HG03135 (cell line): ENCODE results near the gene SFXN2.
"Not testable (repeated sequence)": the region's sequence is repeated elsewhere in the genome, so short reads cannot be mapped to it uniquely, and the experiment has no call there.

Source experiments
- ATAC-seq: cut with Tn5 transposase; IDR thresholded peaks from one replicate; pipeline ENCODE4 v1.9.1; 2021; ENCODE audit warnings: mild to moderate bottlenecking, moderate library complexity; ENCODE audit not compliant: unreplicated experiment

SFXN2 gene, protein sequence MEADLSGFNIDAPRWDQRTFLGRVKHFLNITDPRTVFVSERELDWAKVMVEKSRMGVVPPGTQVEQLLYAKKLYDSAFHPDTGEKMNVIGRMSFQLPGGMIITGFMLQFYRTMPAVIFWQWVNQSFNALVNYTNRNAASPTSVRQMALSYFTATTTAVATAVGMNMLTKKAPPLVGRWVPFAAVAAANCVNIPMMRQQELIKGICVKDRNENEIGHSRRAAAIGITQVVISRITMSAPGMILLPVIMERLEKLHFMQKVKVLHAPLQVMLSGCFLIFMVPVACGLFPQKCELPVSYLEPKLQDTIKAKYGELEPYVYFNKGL

DNA sequence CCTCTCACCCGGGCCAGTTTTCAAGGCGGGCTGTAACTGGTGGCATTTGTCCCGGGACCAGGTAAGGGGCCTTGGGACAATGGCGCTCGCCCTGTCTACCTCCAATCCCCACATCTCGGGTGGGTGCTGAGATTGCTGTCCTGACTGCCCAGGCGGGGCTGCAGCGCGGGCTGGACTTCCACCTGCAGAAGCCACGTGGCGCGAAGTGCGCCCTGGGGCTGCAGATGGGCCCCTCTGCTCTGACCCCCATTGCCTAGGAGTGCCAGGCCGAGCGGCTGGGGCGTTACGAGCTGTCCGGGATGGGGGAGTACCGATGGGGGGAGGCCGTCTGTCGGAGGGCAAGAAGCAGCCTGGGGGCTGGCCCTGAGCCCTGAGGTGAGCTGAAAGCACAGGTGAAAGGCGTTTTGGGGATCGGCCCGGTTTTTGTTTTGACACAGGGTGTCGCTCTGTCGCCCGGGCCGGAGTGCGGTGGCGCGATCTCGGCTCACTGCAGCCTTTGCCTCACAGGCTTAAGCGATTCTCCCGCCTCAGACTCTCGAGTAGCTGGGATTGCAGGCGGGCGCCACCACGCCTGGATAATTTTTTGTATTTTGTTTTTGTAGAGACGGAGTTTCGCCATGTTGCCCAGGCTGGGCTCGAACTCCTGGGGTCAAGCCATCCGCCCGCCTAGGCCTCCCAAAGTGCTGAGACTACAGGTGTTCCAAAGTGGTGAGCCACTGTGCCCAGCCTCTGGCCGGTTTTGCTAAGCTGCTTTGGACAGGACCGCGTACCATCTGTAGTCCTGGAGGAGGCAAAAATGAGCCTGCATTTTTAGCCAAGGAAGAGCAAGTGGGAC, at the start of gene SFXN2:
TSS of gene SFXN2 (plus strand) at position 16 of the 835 bp plus-strand sequence. CDS start 12,001 bp downstream, outside the sequence.
- no peak for ATAC-seq

DNA sequence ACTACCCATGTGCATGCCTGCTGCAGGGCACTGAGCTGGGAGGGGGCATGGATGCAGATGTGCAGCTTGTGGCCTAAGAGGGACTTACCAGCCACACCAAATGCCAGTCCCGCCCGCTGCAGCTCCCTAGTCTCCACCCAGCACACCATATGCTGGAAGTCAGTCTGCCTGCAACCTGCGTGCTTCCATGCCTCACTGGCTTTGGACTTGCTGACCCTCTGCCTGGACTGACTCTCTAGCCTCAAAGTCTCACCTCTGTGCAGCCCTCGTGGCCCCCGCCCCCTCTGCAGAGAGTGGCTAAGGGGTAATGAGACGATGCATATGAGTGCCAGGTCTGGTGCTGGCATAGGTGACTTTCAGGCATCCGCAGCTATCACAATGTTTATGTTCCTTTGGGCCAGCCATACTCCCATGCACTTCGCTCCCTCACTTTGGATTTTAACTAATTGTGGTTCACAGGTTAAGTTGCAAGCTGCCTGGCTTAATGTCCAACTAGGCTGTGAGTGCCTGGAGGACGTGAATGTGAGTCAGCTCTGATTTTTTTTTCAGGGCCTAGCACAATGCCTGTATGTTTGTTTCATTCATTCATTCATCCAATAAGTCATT, 48.4 kb upstream of the SFXN2 start:
- no peak for ATAC-seq

DNA sequence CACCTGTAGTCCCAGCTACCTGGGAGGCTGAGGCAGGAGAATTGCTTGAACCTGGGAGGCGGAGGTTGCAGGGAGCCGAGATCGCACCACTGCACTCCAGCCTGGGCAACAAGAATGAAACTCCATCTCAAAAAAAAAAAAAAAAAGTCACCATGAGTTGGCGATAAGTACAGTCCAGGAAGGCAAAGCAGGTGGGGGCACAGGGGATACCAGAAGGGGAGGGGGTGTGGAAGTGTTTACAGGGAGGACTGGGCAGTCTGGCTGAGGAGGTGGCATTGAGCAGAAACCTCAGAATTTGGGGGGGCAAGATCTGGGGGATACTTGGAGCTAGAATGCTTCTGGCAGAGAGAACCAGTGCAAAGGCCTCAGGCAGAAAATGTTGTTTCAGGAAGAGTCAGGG, 47.0 kb upstream of the SFXN2 start:
- ATAC-seq: not testable (repeated sequence)

DNA sequence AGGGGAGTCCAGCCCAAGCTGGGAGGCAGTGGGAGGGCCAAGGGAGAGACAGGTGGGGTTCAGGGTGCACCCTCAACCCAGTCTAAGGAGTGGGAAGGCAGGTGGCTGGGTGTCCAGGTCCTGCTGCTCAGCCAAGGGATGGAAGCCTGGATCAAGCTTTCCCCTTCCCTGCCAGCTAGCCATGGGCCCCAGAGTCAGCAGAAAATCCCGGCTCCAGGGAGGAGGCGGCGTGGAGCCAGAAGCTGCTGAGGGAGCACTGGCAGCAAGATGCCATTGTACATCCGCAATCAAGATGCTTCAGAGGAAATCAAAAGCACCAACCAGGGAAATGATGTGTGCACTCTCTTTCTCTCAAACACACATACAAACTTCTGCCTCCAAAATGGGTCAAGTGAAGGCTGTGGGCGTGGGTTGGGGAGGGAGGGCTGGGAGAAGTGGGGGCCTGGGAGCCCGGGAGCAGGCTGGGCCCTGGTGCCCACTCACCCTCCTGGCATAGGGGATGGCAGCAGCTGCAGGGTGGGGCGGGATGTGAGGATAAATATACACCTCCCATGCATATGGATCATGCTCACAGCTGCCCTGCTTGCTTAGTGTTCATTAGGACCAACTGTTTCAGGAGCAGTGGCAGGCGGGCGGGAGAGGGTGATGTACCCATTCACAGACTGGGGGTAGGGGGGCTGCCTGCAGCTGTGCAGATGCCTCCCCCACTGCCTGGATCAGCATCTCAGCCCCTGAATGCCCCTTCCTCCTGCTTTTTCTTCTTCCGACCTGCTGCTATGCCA, 45.9 kb upstream of the SFXN2 start:
- ATAC-seq: no peak

DNA sequence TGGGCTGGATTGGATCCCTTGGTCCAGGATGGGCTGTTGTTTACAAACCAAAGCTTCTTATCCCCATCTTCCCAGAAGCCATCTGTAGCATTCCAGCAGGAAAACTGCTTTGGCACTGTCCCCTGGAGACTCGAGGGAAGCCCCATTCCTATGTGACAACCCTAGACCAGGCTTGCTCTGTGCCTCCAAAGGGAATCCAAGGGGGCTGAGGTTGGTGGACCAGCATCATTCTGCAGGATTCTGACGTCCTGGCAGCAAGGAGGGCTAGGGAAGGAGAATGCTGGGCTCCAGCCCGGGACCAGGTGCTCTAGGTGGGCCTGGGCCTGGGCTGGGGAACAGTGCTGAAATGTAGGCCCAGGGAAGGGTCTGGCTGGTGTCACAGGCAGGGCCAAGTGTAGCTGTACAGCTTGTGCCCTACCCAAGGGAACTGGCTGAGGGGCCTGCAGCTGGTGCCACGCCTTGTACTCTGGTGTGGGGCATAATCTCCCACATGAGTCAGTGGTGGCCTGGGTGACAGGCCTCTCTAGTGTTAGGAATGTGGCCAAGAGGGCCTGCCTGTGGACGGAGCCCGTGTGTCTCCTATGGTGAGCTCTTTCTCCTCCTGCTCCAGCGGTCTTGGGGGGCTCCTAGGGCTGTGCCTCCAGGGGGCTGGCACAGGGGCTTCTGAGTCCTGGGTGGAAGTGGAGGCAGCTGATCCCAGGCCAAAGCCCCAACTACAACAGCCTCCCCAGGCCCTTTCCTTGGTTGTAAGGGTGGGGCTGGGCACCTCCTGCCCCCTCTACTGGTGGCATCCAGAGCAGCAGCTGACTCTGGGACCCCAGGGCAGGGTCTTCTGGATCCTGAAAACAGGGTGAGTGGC, 45.0 kb upstream of the SFXN2 start:
- ATAC-seq: no peak

DNA sequence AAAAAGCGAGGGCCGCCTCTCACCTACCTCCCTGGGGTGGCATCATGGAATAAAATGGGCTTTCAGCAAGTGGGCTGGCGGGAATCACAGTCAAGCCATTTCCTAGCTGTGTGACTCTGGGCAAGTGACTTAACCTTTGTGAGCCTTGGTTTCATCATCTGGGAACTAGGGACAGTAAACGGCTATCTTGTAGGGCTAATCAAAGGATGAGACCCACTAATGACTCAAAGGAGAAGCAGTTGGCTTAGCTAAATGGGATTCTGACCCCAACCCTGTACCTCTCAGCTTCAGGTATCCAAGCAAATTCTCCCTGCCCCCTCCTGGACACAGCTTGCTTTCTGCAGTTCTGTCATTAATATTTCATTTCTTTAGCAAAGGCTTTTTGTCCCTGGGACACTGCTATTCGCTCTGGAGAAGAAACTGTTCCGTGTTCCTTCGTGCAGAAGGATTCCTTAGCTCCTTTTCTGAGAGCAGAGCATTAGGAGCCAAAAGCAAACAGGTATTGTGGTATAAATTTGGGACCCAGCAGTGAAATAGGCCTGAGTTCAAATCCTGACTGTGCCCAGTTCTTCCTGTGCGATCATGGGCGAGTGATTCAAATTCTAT, 44.3 kb upstream of the SFXN2 start:
- ATAC-seq: no peak

DNA sequence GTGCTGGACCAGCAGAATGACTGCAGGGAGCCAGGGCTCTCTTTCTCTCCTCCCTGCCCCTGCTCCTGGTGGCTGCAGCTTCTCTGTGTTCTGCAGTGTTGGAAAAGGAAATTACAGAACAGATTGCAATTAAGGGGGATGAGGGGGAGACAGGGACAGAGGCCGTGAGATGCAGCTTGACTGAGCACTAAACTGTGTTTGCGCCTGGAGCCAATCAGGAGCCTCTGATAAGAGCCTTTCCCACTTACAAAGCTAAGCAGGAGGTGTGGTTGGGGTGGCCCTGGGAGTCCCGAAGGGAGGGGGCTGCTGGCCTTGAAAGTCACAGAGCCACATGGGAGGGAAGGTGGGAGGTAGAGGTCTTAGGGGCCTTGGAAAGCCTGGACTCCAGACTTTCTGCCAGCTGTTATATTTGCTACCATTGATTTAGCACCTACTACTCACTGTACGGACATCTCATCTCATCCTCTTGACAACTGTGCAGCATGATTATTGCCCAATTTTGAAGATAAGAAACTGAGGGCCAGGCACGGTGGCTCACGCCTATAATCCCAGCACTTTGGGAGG, 43.5 kb upstream of the SFXN2 start:
- no peak for ATAC-seq

DNA sequence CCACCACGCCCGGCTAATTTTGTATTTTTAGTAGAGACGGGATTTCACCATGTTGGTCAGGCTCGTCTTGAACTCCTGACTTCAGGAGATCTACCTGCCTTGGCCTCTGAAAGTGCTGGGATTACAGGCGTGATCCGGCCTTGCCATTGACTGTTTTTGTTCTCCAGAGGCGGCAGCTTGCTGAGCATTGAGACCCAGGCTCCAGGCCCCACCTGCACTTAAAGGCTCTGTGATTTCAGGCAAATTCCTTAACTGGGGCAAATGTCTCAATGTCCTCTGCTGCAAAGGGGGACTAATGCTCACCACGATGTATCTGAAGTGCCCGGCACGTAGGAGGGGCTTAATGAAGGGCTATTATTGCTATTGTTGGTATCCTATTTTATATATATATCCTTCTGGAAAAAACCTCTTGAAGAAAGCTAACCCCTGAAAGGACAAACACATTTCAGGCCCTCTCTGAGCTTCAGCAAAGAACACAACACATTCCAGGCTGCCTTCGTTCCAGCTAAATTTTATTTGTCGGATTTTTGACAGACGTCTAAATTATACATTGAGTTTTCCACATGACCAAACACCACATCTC, 41.1 kb upstream of the SFXN2 start:
- no peak for ATAC-seq

DNA sequence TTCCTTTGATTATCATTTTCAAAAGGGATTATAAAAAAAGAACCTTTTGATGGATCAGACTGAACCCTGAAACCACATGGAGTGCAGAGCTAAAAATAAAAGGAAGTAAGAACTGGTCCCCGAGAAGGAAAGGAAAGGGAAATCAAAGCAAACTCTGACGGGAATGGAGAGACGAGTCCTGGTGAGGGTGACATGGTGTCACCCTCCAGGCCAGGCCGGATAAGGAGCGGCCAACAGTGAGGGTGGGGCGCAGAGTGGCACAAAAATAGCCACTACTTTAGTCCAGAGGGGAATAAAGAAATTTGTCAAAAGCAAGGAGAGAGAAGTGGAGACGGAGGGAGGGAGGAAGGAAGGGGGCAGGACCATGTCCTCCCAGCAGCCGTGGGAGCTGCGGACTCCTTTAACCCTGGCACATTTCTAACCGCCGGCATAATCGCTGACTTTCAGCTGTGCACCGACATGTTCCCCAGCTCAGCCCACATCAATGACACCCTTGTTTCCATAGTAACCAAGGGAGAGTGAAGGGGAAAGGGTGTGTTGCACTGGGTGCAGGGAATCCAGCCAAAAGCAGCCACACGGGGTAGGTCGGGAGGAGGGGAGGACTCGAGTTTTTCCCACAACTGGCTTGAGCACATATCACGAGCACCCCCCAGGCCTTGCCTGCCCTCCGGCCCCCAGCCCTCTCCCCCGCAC, 40.5 kb upstream of the SFXN2 start:
- ATAC-seq: no peak

DNA sequence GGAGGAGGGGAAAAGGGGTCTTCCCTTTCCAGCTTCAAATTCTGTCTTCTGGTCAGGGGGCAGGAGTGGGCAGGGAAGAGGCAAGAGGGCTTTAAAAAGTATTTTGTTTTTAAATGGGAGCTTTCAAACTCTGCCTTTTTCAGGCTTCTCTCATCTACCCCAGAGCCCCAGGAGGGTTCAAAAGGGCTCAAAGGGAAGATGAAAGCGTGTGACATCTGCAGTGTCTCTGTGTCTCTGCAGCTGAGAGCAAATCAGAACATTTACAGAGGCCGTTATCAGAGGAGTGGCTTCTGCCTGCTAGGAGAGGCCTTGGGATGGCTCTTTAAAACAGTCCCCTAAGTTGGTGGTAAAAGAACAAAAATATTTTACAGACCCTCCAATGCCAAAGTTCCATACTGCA, 39.9 kb upstream of the SFXN2 start:
- ATAC-seq: no peak

DNA sequence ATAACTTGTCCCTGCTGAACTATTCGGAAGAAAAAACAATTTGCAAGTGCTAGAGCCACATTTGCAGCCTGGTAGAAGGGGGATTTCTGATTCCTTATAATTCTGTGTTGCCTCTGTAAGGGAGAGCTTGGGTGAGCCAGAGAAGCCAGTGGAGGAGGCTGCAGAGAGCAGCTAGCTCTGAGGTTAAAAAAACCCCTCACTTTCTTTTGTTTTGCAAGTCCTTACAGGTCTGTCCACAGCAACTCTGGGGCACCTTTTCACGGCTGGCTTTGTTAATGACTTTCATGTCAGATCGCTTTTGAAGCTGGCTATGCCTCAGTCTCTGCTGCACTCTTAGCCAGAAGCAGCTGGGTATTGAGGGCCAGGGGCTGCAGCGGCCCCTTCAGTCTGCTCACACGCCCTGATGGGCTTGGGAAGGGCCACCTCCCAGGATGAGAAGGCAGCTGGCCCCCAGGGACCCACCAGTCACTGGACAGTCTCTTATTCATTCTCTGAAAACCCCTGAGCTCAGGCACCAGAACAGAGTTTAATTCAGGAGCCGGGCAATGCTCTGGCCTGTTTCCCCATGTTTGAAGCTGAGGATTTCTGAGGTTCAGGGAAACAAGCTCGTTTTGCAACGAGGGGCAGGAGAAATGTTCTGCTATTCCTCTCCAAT, 39.3 kb upstream of the SFXN2 start:
- ATAC-seq: no peak

DNA sequence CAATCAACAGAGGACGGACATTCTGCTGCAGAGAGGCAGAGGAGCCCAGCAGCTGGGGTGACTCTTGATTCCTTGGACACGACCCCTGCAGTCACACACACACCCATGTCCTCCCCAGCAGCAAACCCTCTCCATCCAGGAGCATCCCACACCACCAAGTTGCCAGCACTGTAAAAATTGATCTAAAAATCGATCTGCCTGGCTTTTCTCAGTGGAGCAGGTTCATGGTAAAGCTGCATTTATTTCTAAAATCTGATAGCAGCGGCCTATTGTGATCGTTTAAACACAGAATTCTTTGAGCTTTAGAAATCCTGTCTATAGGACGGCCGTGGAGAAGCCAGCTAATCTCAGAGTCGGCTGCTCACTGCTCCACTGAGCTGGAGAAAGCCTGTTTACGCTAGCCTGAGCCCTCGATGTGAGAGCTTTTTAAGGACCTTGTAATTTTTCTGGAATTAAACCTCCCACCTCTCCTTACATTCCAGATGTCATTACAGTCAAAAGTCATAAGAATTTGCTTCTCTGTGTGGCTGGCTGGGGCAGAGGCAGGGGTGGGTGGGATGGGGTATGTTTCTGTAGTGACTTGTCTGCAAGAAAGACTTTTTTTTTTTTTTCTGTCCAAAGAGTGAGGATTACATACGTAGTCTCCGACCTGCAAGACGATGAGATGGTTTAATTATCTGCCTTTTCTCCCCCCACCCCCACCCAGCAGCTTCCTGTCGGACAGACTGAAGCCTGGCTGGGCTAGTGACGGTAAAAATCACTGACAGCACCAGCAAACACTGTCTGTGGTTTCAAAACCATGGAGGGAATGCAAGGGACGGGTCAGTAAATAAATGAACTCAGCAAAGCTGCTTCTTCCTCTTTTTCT, 38.5 kb upstream of the SFXN2 start:
- no peak for ATAC-seq

DNA sequence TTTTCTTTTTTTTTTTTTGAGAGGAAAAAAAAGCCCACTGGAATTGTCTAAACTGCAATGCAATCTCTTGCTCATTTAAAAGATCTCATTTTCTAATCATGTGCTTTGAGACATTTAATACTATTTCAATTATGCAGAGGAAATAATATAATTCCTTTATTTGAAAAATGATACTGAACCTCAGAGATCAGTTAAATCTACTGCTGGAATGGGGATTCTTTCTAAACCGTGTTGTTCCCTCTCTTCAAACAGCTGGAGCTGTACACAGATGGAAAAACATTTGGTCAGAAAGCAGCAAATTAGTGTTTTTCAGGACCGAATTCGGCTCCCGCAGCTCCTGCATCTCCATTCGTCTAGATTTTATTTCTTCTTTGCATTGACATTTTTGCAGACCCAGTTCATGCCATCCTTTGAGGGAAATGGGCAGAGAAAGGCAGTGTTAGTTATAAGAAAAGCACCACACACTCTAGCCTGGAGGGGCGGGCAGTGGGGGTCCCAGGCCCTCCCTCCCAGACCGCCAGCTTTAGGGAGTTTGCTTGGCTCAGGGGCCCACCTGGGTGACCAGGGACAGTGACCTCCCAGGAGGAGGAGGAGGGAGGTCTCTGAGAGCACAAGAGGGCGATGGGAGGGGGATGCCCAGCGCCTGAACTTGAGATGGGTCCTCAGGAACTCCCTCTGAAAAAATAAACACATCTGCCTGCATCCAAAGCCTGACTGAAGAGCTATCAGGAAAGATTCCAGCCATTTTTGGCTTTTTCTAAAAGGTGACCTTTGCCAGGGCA, 37.7 kb upstream of the SFXN2 start:
- ATAC-seq: no peak

DNA sequence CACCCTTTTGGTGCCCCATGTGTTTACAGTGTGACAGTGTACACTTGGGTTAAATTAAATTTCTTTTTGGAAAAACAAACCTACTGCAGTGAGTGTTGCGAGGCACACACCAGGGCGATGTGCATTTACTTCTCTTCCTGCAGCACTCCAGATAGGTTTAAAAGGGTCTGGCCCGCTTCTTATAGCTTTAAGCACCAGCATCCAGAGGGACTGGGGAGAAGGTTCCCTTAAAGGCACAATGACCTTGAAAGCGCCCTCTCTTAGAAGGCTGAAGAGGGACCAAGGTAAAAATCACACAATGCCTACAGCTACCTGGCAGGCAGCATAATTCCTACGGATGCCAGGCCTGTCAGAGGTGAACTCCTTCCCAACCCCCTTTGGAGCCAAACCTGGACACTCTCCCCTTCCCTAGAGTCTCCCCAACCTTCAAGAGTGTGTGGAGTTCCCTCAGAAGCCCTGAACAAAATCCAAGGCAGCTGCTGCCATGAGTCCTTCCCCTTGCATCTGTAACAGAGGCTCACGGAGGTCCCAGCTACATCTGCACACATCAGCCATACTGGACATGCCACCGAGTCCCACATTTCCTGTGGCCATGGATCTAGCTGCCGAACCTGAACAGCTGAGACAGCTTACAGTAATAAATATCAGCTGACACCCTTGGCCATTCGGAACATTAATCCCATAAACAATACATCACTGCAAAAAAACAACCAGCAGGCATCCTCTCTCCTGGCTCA, 36.9 kb upstream of the SFXN2 start:
- no peak for ATAC-seq

DNA sequence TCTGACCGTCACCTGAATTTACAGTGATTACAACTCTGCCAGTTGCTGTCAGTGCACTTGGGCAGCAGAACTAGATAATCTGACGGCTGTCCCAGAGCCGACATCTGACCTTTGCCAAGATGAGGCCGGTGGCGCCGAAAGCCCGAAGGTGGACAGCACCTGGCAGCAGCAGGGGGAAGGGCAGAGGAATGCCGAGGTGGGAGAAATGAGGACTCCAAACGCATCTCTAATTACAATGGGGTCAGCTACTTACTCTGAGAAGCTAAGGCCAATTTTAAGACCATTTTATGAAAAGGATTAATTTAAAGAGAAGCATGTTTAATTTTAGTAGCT, 36.4 kb upstream of the SFXN2 start:
- ATAC-seq: no peak

DNA sequence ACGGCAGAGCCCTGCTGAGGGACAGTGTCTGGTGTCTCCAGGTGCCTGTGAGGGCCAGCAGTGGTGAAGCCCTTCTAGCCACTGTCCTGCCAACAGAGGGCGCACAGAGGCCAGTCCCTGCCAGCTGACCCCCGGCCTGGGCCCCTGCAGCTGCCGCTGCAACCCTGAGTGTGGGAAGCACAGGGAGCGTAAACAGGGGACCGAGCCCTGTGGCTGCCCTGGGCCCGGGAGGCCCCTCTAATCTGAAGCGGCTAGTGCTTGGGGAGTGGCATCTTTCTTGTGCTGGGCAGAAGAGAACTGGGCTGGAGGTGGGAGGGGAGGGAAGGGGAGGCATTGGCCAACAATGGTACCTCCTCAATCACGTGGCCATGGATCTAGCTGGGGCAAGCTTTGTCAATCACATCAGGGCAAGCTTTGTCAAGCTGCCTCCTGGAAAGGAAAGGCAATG, 35.6 kb upstream of the SFXN2 start:
- ATAC-seq: no peak
